GM12878 (cell line): ENCODE measurements around the gene GLB1L2. TPM values are rescaled to one million over a fixed set of nuclear protein-coding genes. Genes with fewer than 3 reads are reported as not detected.

Experiments used
- ATAC-seq: fragments of 200-7000 bp; cut with Tn5 transposase; 3 replicates; pipeline ENCODE4 v1.9.1; 2020; ENCODE audit warnings: mild to moderate bottlenecking, moderate library complexity
- BruUV-seq: library from RNA; stranded (reverse); fragments of 400-500 nt; replicated peaks from 2 replicates; lab custom pipeline; 2021; lab: Mats Ljungman, UMichigan
- CTCF ChIA-PET: fragments of 300-600 bp; sonication (Branson Sonifier 250); formaldehyde crosslinking; extraction: SDS; loops from one replicate; lab custom pipeline; 2021; ENCODE audit warnings: inconsistent platforms; lab: Yijun Ruan, JAX
- POLR2A ChIA-PET: fragments of 350-600 bp; formaldehyde crosslinking; extraction: SDS; loops from one replicate; lab custom pipeline; 2021; ENCODE audit warnings: inconsistent platforms; lab: Charles Lee
- RAD21 ChIA-PET: fragments of 300-600 bp; sonication (Branson Sonifier 250); formaldehyde crosslinking; loops from one replicate; lab custom pipeline; 2023; ENCODE audit warnings: antibody characterized with exemption; ENCODE audit not compliant: unreplicated experiment; lab: Charles Lee
- SMC1A ChIA-PET: fragments of 300-600 bp; sonication (Branson Sonifier 250); formaldehyde crosslinking; loops from one replicate; lab custom pipeline; 2023; ENCODE audit not compliant: unreplicated experiment, uncharacterized antibody; lab: Charles Lee
- DNase-seq: peaks from one replicate; pipeline ENCODE4 v3.0.0-alpha.2; 2011; ENCODE audit warnings: low read depth, low spot score
- FAIRE-seq: peaks from 3 replicates; lab custom pipeline; 2011; peaks lifted over from hg19 to GRCh38; lab: Jason Lieb, UNC
- H2AFZ ChIP-seq: 2 replicates; pipeline ENCODE4 v1.6.0; 2011; ENCODE audit warnings: low read depth, low read length, control low read depth; ENCODE audit not compliant: control insufficient read depth
- H3K27ac ChIP-seq: 2 replicates; pipeline ENCODE4 v1.5.1; 2011; ENCODE audit warnings: control low read depth; ENCODE audit not compliant: control insufficient read depth, insufficient read depth
- H3K27me3 ChIP-seq, 2 experiments: replicated peaks in 1 of 2; 2 replicates each; pipeline versions ENCODE4 v1.6.0 to v1.6.1; 2011; ENCODE audit warnings: low read length in 1 of 2; ENCODE audit not compliant: control insufficient read depth in 2 of 2, insufficient read depth in 2 of 2
- H3K36me3 ChIP-seq, 2 experiments: 2 replicates each; pipeline ENCODE4 v1.5.1; 2011; ENCODE audit warnings: low read length in 1 of 2; ENCODE audit not compliant: control insufficient read depth in 2 of 2, insufficient read depth in 2 of 2
- H3K4me1 ChIP-seq: 2 replicates; pipeline ENCODE4 v1.6.1; 2011; ENCODE audit warnings: mild to moderate bottlenecking, low read length, moderate library complexity, mixed read lengths; ENCODE audit not compliant: control insufficient read depth, insufficient read depth
- H3K4me2 ChIP-seq: 2 replicates; pipeline ENCODE4 v1.6.0; 2011; ENCODE audit warnings: control low read depth; ENCODE audit not compliant: control insufficient read depth, insufficient read depth
- H3K4me3 ChIP-seq: fragments of 200-600 bp; sonication (generic); 2 replicates; pipeline ENCODE4 v1.5.1; 2016
- H3K79me2 ChIP-seq: 2 replicates; pipeline ENCODE4 v1.6.0; 2011; ENCODE audit warnings: low read length; ENCODE audit not compliant: control insufficient read depth, insufficient read depth
- H3K9ac ChIP-seq: 2 replicates; pipeline ENCODE4 v1.8.0; 2011; ENCODE audit warnings: low read length, control low read depth, mixed read lengths; ENCODE audit not compliant: control insufficient read depth, insufficient read depth
- H3K9me3 ChIP-seq: replicated peaks from 3 replicates; pipeline ENCODE4 v1.5.1; 2011; ENCODE audit warnings: mild to moderate bottlenecking, low read length; ENCODE audit not compliant: control insufficient read depth, insufficient read depth
- H4K20me1 ChIP-seq: 2 replicates; pipeline ENCODE4 v1.6.0; 2011; ENCODE audit not compliant: control insufficient read depth, insufficient read depth
- BMI1 ChIP-seq: fragments of 450-650 bp; IDR thresholded peaks from 2 replicates; pipeline ENCODE4 v1.6.1; 2016; ENCODE audit warnings: mild to moderate bottlenecking, moderate library complexity, borderline replicate concordance
- CEBPB ChIP-seq, 2 experiments: fragments of 150-350 bp in 1 of 2; IDR thresholded peaks; 2 replicates each; pipeline ENCODE4 v1.6.1; 2012 to 2014; ENCODE audit warnings: low read depth in 2 of 2, low read length in 2 of 2, borderline replicate concordance in 1 of 2, inconsistent platforms in 1 of 2
- JUND ChIP-seq: IDR thresholded peaks from 2 replicates; pipeline ENCODE4 v1.6.1; 2012; ENCODE audit warnings: low read depth, mild to moderate bottlenecking, low read length, improper control_type of control experiment, moderate library complexity
- MTA3 ChIP-seq: IDR thresholded peaks from 2 replicates; pipeline ENCODE4 v1.6.1; 2012; ENCODE audit warnings: low read length, inconsistent platforms, borderline replicate concordance
- NFIC ChIP-seq: IDR thresholded peaks from 2 replicates; pipeline ENCODE4 v1.6.1; 2012; ENCODE audit warnings: low read depth, mild to moderate bottlenecking, inconsistent platforms, low read length, moderate library complexity
- NFYB ChIP-seq: IDR thresholded peaks from 2 replicates; pipeline ENCODE4 v1.6.1; 2011; ENCODE audit warnings: low read depth, mild to moderate bottlenecking, low read length, improper control_type of control experiment, moderate library complexity; ENCODE audit not compliant: insufficient read depth
- RBBP5 ChIP-seq: fragments of 200-600 bp; sonication (generic); conservative IDR thresholded peaks from 2 replicates; pipeline ENCODE4 v1.6.1; 2016
- SP1 ChIP-seq: IDR thresholded peaks from one replicate; pipeline ENCODE4 v1.6.1; 2011; ENCODE audit warnings: low read depth, low read length
- SPI1 ChIP-seq: IDR thresholded peaks from 2 replicates; pipeline ENCODE4 v1.6.1; 2011; ENCODE audit warnings: low read depth, mild to moderate bottlenecking, low read length, moderate library complexity, borderline replicate concordance; ENCODE audit not compliant: insufficient read depth
- SRF ChIP-seq, 2 experiments: IDR thresholded peaks; 2 replicates each; pipeline ENCODE4 v1.6.1; 2011; ENCODE audit warnings: low read depth in 2 of 2, low read length in 2 of 2, mild to moderate bottlenecking in 1 of 2, moderate library complexity in 1 of 2
- TCF3 ChIP-seq: IDR thresholded peaks from 2 replicates; pipeline ENCODE4 v1.6.1; 2012; ENCODE audit warnings: low read depth, mild to moderate bottlenecking, low read length, borderline replicate concordance; ENCODE audit not compliant: insufficient read depth
- TCF7 ChIP-seq: IDR thresholded peaks from 2 replicates; pipeline ENCODE4 v1.6.1; 2014; ENCODE audit warnings: antibody characterized with exemption, borderline replicate concordance
- ZNF207 ChIP-seq: fragments of 450-650 bp; IDR thresholded peaks from 2 replicates; pipeline ENCODE4 v1.6.1; 2014; ENCODE audit warnings: antibody characterized with exemption, mild to moderate bottlenecking, borderline replicate concordance
- WGBS: methylation state at CpG from one replicate; pipeline ENCODE4 v1.1.6; 2016; ENCODE audit warnings: low lambda C conversion rate; ENCODE audit not compliant: insufficient replicate concordance, insufficient coverage; ENCODE audit errors: missing lambda C conversion rate; 5-methylcytosine and 5-hydroxymethylcytosine counted together
- in situ Hi-C: fragments of 300-500 bp; cut with MboI; formaldehyde crosslinking; loops from 9 replicates; pipeline ENCODE4 v1.14.3; 2018; ENCODE audit warnings: mixed read lengths
- intact Hi-C: fragments of 100-400 bp; cut with micrococcal nuclease; formaldehyde crosslinking; loops from one replicate; pipeline ENCODE4 v1.14.2; 2022; ENCODE audit not compliant: unreplicated experiment
- polyA plus RNA-seq, 11 experiments: library from polyadenylated mRNA; depleted of rRNA in 4 of 11; unstranded in 6 of 11; stranded (reverse) in 5 of 11; fragments of >200 nt; fragmentation: Nextera tagmentation in 4 of 11; fragmentation: Illumina TruSeq in 1 of 11; extraction: Ambion mirVana in 4 of 11; extraction: Trizol in 1 of 11; gene quantifications; 1 replicate in 1 of 11; 2 replicates in 10 of 11; pipeline versions ENCODE4 v1.2.1 to v1.2.3, GENCODE V29; 2011 to 2016; ENCODE audit warnings: inconsistent platforms in 2 of 11, missing spikeins in 2 of 11, low read depth in 1 of 11
- total RNA-seq, 4 experiments: library from RNA; depleted of rRNA in 3 of 4; stranded (reverse); fragments of >200 nt in 3 of 4; fragmentation: Illumina TruSeq in 1 of 4; extraction: Trizol in 1 of 4; gene quantifications; 2 replicates each; pipeline versions ENCODE4 v1.2.1 to v1.2.3, GENCODE V29; 2013 to 2021
- TF ChIP-seq, protein P1 (sequence below): IDR thresholded peaks from 2 replicates; pipeline ENCODE4 v1.6.1; 2011; ENCODE audit warnings: mild to moderate bottlenecking, low read depth, low read length, moderate library complexity; ENCODE audit not compliant: insufficient replicate concordance
- TF ChIP-seq, protein P2 (sequence below): fragments of 450-650 bp; IDR thresholded peaks from 2 replicates; pipeline ENCODE4 v1.6.1; 2017; ENCODE audit warnings: mild to moderate bottlenecking, moderate library complexity

GLB1L2 gene
- total and polyA plus RNA-seq, 10 of the 15 experiments (the other 5 are each of a cell fraction or from before 2014, with no cell fraction given): 0.04 to 0.85 (median 0.49) TPM

- FAIRE-seq: no peak
- H4K20me1 ChIP-seq: no peaks in the 10 kb centered on the region
- H3K9me3 ChIP-seq: no peaks in the 10 kb centered on the region
- SMC1A ChIA-PET: no interaction called here
- DNase-seq: no peak
- in situ Hi-C loops: no loop called here
- WGBS: 26% methylated on average over 11 of the region's 11 CpGs
- no TSS peak for BruUV-seq
- ATAC-seq: no peak
- peaks cover 2 to 8% of the 10 kb centered on the region in 2 experiments; a peak in 2 of 4 replicates for H3K27me3 ChIP-seq
- RAD21 ChIA-PET: no interaction called here
- CTCF ChIA-PET: no interaction called here
- H3K36me3 ChIP-seq: no peaks in the 10 kb centered on the region
- no peaks in the 10 kb centered on the region for H3K79me2 ChIP-seq
- H3K4me3 ChIP-seq: no peak overlapping the region
- H3K9ac ChIP-seq: no peak overlapping the region
- H3K4me1 ChIP-seq: no peaks in the 10 kb centered on the region
- intact Hi-C loops: no loop called here
- H2AFZ ChIP-seq: no peak overlapping the region
- TF ChIP-seq SP1: no peak
- TF ChIP-seq NFIC: no peak
- no peak for TF ChIP-seq NFYB
- TF ChIP-seq TCF7: no peak
- TF ChIP-seq, protein P1, sequence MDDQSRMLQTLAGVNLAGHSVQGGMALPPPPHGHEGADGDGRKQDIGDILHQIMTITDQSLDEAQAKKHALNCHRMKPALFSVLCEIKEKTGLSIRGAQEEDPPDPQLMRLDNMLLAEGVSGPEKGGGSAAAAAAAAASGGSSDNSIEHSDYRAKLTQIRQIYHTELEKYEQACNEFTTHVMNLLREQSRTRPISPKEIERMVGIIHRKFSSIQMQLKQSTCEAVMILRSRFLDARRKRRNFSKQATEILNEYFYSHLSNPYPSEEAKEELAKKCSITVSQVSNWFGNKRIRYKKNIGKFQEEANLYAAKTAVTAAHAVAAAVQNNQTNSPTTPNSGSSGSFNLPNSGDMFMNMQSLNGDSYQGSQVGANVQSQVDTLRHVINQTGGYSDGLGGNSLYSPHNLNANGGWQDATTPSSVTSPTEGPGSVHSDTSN: no peak
- no peak for TF ChIP-seq JUND
- no peak for TF ChIP-seq BMI1
- no peak for TF ChIP-seq MTA3
- no peak for TF ChIP-seq CEBPB (IDR thresholded peaks at IDR 0.05; ENCODE audit: borderline replicate concordance in 1 of 2, low read depth in 2 of 2, low read length in 2 of 2)
- TF ChIP-seq TCF3: no peak
- TF ChIP-seq SRF (IDR thresholded peaks at IDR 0.05; ENCODE audit: low read depth in 2 of 2, low read length in 2 of 2): no peak
- no peak for TF ChIP-seq ZNF207
- TF ChIP-seq SPI1: no peak
- TF ChIP-seq, protein P2, sequence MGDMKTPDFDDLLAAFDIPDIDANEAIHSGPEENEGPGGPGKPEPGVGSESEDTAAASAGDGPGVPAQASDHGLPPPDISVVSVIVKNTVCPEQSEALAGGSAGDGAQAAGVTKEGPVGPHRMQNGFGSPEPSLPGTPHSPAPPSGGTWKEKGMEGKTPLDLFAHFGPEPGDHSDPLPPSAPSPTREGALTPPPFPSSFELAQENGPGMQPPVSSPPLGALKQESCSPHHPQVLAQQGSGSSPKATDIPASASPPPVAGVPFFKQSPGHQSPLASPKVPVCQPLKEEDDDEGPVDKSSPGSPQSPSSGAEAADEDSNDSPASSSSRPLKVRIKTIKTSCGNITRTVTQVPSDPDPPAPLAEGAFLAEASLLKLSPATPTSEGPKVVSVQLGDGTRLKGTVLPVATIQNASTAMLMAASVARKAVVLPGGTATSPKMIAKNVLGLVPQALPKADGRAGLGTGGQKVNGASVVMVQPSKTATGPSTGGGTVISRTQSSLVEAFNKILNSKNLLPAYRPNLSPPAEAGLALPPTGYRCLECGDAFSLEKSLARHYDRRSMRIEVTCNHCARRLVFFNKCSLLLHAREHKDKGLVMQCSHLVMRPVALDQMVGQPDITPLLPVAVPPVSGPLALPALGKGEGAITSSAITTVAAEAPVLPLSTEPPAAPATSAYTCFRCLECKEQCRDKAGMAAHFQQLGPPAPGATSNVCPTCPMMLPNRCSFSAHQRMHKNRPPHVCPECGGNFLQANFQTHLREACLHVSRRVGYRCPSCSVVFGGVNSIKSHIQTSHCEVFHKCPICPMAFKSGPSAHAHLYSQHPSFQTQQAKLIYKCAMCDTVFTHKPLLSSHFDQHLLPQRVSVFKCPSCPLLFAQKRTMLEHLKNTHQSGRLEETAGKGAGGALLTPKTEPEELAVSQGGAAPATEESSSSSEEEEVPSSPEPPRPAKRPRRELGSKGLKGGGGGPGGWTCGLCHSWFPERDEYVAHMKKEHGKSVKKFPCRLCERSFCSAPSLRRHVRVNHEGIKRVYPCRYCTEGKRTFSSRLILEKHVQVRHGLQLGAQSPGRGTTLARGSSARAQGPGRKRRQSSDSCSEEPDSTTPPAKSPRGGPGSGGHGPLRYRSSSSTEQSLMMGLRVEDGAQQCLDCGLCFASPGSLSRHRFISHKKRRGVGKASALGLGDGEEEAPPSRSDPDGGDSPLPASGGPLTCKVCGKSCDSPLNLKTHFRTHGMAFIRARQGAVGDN: no peak
- TF ChIP-seq RBBP5: no peak
- TF ChIP-seq, all 136 proteins: peak for 0
- Histone ChIP-seq H3K4me2 (no peak overlapping the region), H3K27ac (no peak overlapping the region)
- POLR2A ChIA-PET: no interaction called here
Measured at GRCh38 chr11:134406264-134407185, 74.7 kb downstream of the GLB1L2 start.
